Ectodermal cell (in vitro differentiated cells): ENCODE measurements around the gene SCAF8.

Experiments used
- H3K27ac ChIP-seq: 2 replicates; pipeline ENCODE4 v1.7.0; 2013; ENCODE audit warnings: mild to moderate bottlenecking, low read depth, low read length; ENCODE audit not compliant: insufficient read depth, poor library complexity, severe bottlenecking
- H3K27me3 ChIP-seq: 2 replicates; pipeline ENCODE4 v1.7.0; 2013; ENCODE audit warnings: mild to moderate bottlenecking, low read length; ENCODE audit not compliant: insufficient read depth, control insufficient read depth, poor library complexity, severe bottlenecking
- H3K36me3 ChIP-seq: one replicate; pipeline ENCODE4 v1.7.0; 2013; ENCODE audit warnings: low read length; ENCODE audit not compliant: control insufficient read depth, insufficient read depth
- H3K4me1 ChIP-seq: one replicate; pipeline ENCODE4 v1.7.0; 2013; ENCODE audit warnings: low read length; ENCODE audit not compliant: control insufficient read depth, insufficient read depth
- H3K4me3 ChIP-seq: 2 replicates; pipeline ENCODE4 v1.7.0; 2013; ENCODE audit warnings: low read depth, low read length, control low read depth; ENCODE audit not compliant: insufficient read depth
- H3K9me3 ChIP-seq: 2 replicates; pipeline ENCODE4 v1.7.0; 2013; ENCODE audit warnings: mild to moderate bottlenecking, low read length, moderate library complexity; ENCODE audit not compliant: control insufficient read depth
- WGBS, 2 experiments: methylation state at CpG; one replicate each; pipeline ENCODE4 v1.1.7; 2013; ENCODE audit warnings: missing lambda C conversion rate in 2 of 2; 5-methylcytosine and 5-hydroxymethylcytosine counted together

SCAF8 gene

DNA sequence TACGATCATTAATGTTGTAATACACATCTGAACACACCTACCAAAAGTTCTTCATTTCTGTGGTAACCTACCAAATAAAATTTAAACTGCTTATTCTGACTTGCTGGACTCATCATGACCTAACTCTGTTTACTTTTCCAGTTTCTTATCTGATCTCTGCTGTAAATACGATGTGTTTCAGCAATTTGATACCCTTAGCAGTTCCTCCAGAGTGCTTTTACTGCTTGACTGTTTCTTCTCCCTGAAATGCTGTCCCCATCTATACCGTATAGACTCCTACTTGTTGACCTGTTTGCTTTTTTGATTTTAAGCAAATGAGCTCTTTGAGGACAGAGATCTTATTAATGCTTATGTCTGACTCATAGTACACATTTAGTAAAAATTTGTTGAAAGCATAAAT, 119.5 kb downstream of the SCAF8 start:
- Histone ChIP-seq H3K27me3 (no peaks in the 10 kb centered on the region), H3K27ac (no peak overlapping the region), H3K36me3 (no peaks in the 10 kb centered on the region), H3K4me1 (no peaks in the 10 kb centered on the region), H3K4me3 (no peak overlapping the region), H3K9me3 (no peaks in the 10 kb centered on the region)
- WGBS, 2 experiments, result 91 to 92% methylated on average over 3 of the region's 3 CpGs

GRCh38 chr6:154857529-154857928, 124.3 kb downstream of the SCAF8 start:
- Histone ChIP-seq H3K27ac (no peak overlapping the region), H3K27me3 (no peaks in the 10 kb centered on the region), H3K9me3 (no peaks in the 10 kb centered on the region), H3K36me3 (no peaks in the 10 kb centered on the region), H3K4me1 (no peaks in the 10 kb centered on the region), H3K4me3 (no peak overlapping the region)
- WGBS, 2 experiments, result 95 to 96% methylated on average over 4 to 5 of the region's 5 CpGs

DNA sequence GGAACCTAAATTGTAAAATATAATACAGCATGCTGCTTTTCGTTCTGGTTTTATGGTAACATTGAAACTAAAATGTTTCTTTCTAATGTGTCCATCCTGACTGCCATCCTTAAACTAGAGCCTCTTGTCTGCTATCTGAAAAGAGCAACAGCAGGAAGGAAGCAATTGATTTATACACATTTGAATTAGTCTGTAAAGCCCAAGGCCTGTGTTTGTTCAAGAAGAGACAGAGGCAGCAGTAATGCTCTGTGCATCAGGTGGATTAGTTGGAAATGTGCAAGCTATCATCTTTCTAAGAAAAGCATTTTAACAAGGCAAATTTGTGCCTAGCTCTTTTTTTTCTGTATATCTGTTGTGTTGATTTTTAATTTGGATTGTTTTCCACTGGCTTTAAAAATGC, 128.6 kb downstream of the SCAF8 start:
- Histone ChIP-seq H3K36me3 (no peaks in the 10 kb centered on the region), H3K4me1 (no peaks in the 10 kb centered on the region), H3K27ac (no peak overlapping the region), H3K9me3 (no peaks in the 10 kb centered on the region), H3K27me3 (no peaks in the 10 kb centered on the region), H3K4me3 (no peak overlapping the region)
- WGBS, 2 experiments, result 100% methylated on average over 1 of the region's 1 CpG; no CpG with 5 or more reads in 1 of the 2 experiments

DNA sequence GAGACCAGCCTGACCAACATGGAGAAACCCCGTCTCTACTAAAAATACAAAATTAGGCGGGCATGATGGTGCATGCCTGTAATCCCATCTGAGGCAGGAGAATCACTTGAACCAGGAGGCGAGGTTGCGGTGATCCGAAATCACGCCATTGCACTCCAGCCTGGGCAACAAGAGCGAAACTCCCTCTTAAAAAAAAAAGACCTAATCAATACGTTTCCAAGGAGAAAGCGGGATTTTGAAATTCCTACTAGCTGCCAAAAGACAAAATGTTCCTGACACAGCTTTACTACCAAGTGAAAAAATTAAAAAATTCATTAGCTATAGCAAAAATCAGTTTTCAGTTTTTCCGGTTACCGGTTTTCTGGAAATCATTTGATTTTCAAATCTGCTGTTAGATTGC, 129.3 kb downstream of the SCAF8 start:
- 91 to 94% methylated on average over 11 of the region's 11 CpGs for WGBS, 2 experiments
- H3K27ac ChIP-seq, result no peak overlapping the region
- H3K4me1 ChIP-seq, result no peaks in the 10 kb centered on the region
- no peak overlapping the region for H3K4me3 ChIP-seq
- H3K36me3 ChIP-seq, result no peaks in the 10 kb centered on the region
- no peaks in the 10 kb centered on the region for H3K9me3 ChIP-seq
- H3K27me3 ChIP-seq, result no peaks in the 10 kb centered on the region

GRCh38 chr6:154864066-154864430, 130.8 kb downstream of the SCAF8 start:
- 79 to 86% methylated on average over 3 of the region's 3 CpGs for WGBS, 2 experiments
- Histone ChIP-seq H3K4me3 (no peak overlapping the region), H3K9me3 (no peaks in the 10 kb centered on the region), H3K27ac (no peak overlapping the region), H3K4me1 (no peaks in the 10 kb centered on the region), H3K36me3 (no peaks in the 10 kb centered on the region), H3K27me3 (no peaks in the 10 kb centered on the region)

DNA sequence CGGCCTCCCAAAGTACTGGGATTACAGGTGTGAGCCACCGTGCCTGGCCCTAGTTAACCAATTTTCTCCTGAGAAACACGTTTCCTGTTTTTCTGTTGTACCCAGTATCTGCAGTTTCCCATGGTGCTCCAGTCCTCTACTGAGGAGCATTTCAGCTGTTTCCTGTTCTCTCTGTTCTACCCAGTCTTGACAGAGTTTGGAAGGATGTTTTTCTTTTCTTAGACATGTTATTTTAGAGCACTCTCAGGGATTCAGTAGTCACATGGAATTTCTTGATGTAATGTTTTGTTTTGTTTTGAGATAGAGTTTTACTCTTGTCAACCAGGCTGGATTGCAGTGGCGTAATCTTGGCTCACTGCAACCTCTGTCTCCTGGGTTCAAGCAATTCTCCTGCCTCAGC, 132.1 kb downstream of the SCAF8 start:
- Histone ChIP-seq H3K9me3 (no peaks in the 10 kb centered on the region), H3K4me1 (no peaks in the 10 kb centered on the region), H3K27ac (no peak overlapping the region), H3K27me3 (no peaks in the 10 kb centered on the region), H3K36me3 (no peaks in the 10 kb centered on the region), H3K4me3 (no peak overlapping the region)
- WGBS, 2 experiments, result 92% methylated on average over 4 of the region's 4 CpGs

DNA sequence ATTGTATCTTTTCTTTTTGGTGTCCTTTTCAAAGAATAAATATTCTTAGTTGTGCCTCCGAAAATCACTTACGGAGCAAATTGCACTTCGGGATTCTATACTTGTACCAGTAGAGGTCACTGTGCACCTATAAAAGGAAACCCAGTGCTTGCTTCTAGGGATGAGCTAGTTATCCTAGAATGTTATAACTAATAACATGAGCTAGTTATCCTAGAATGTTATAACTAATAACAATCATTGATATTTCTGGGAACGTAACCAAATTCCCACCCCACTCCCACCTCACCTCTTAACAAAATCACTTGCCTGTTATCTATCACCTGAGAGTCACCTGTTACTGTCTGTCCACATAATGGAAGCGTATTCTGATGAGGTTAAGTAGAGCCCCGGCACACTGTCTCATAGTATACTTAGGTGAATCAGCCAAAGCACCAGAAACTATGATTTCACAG, 135.0 kb downstream of the SCAF8 start:
- no peaks in the 10 kb centered on the region for H3K27me3 ChIP-seq
- H3K4me3 ChIP-seq, result no peak overlapping the region
- H3K27ac ChIP-seq, result no peak overlapping the region
- peaks cover 10% of the 10 kb centered on the region for H3K4me1 ChIP-seq
- H3K9me3 ChIP-seq, result no peaks in the 10 kb centered on the region
- WGBS, 2 experiments, result 62 to 76% methylated on average over 6 of the region's 6 CpGs
- H3K36me3 ChIP-seq, result no peaks in the 10 kb centered on the region

GRCh38 chr6:154872542-154873114, 139.4 kb downstream of the SCAF8 start:
- WGBS, 2 experiments, result 81 to 82% methylated on average over 8 of the region's 8 CpGs
- Histone ChIP-seq H3K36me3 (no peaks in the 10 kb centered on the region), H3K27me3 (no peaks in the 10 kb centered on the region), H3K9me3 (no peaks in the 10 kb centered on the region), H3K4me1 (peaks cover 15% of the 10 kb centered on the region), H3K4me3 (no peak overlapping the region), H3K27ac (no peak overlapping the region)

DNA sequence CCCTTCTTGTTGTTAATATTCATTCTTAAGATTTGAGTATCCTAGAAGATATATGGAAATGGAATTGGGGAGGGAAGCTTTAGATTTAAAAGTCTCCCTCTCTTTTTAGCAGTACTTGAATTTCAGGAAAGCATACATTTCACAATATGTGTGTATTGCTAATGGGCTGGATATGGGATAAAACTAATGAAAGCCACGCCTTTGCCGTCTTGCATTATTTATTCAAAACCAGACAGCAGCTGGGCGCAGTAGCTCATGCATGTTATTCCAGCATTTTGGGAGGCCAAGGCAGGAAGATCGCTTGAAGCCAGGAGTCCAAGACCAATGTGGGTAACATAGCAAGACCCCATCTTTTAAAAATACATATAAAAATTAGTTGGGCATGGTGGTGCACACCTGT, 140.3 kb downstream of the SCAF8 start:
- no peak overlapping the region for H3K4me3 ChIP-seq
- WGBS, 2 experiments, result 92 to 98% methylated on average over 4 of the region's 4 CpGs
- H3K4me1 ChIP-seq, result peaks cover 15% of the 10 kb centered on the region
- H3K27me3 ChIP-seq, result no peaks in the 10 kb centered on the region
- no peak overlapping the region for H3K27ac ChIP-seq
- no peaks in the 10 kb centered on the region for H3K36me3 ChIP-seq
- H3K9me3 ChIP-seq, result no peaks in the 10 kb centered on the region

DNA sequence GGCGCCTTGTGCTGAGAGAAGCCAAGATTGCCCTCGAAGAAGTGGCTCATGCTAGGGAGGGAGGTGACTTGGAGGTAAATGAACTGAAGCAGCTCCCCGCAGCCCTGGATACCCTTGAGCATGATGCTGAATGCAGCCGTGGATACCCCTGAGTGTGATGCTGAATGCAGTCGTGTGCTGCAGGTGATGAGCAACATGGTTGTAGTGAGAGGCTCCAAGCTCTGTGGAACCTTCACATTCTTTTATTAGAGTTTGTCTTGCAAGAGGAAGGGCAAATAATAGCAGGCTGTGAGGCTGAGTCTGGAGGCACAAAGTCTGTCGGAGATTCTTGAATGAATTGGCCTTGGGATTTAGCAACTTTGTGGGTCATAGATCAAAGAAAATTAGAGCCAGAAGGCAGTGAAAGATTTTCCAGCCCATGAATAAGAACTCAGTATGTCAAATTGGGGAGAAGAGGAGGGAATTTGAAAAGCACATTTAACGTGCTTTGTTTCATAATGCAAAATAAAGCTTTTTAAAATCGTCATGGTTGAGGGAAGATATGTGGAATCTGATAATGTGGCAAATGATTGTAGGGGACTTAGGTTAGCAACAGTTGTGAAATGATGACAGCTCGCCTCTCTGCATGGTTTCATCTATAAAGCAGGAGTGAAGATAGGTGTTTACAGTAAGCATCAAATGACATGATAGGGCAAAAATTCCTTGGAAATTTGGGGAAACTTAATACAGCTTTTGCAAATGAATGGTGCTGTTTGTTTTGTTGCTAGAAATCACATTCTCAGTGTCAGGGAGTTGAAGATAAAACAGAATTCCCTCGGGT, 141.8 kb downstream of the SCAF8 start:
- no peaks in the 10 kb centered on the region for H3K9me3 ChIP-seq
- no peak overlapping the region for H3K4me3 ChIP-seq
- H3K4me1 ChIP-seq, result peaks cover 15% of the 10 kb centered on the region
- peak overlapping the region; percentile 30 for H3K27ac ChIP-seq
- 61 to 63% methylated on average over 10 of the region's 10 CpGs for WGBS, 2 experiments
- no peaks in the 10 kb centered on the region for H3K27me3 ChIP-seq
- H3K36me3 ChIP-seq, result no peaks in the 10 kb centered on the region
